Measurements from ENCODE around the gene KCND2.

The KCND2 gene

GRCh38 chr7:120783721-120784120 is 510.7 kb downstream of the KCND2 start:
- DNase-seq (ENCODE audit: insufficient read length, low spot score) (no peak), FAIRE-seq (no peak)
- TF ChIP-seq CTCF (IDR thresholded peaks at IDR 0.05; ENCODE audit: insufficient read depth, missing control alignments) = no peak

GRCh38 chr7:120785095-120785494 is 512.1 kb downstream of the KCND2 start:
- no peak for FAIRE-seq
- no peak for TF ChIP-seq CTCF (IDR thresholded peaks at IDR 0.05; ENCODE audit: insufficient read depth, missing control alignments)
- no peak for DNase-seq (ENCODE audit: insufficient read length, low spot score)

- no peak for FAIRE-seq
These were observed 519.3 kb downstream of the KCND2 start for GRCh38 chr7:120792091-120792860.

GRCh38 chr7:120792861-120793130 is 519.8 kb downstream of the KCND2 start:
- DNase-seq (ENCODE audit: insufficient read length, low spot score) (no peak), FAIRE-seq (no peak)
- TF ChIP-seq CTCF (IDR thresholded peaks at IDR 0.05; ENCODE audit: insufficient read depth, missing control alignments) = no peak

More at GRCh38 chr7:120792091-120792860, 519.3 kb downstream of the KCND2 start:
- peak; percentile 35 for DNase-seq (ENCODE audit: insufficient read length, low spot score)
- TF ChIP-seq CTCF (IDR thresholded peaks at IDR 0.05; ENCODE audit: insufficient read depth, missing control alignments) = peak; percentile 89

GRCh38 chr7:120793213-120793936 is 520.4 kb downstream of the KCND2 start:
- TF ChIP-seq CTCF (IDR thresholded peaks at IDR 0.05; ENCODE audit: insufficient read depth, missing control alignments) = no peak
- DNase-seq (ENCODE audit: insufficient read length, low spot score) (no peak), FAIRE-seq (no peak)

- DNase-seq (ENCODE audit: insufficient read length, low spot score) (no peak), FAIRE-seq (no peak)
- TF ChIP-seq CTCF (IDR thresholded peaks at IDR 0.05; ENCODE audit: insufficient read depth, missing control alignments) = no peak
These were observed 521.2 kb downstream of the KCND2 start for GRCh38 chr7:120794106-120794729.
